GM19043 (cell line): ENCODE data around the gene ZNF761.
"Not testable (repeated sequence)": the region's sequence is repeated elsewhere in the genome, so short reads cannot be mapped to it uniquely, and the experiment has no call there.

Source experiments
- ATAC-seq: cut with Tn5 transposase; IDR thresholded peaks from one replicate; pipeline ENCODE4 v1.9.1; 2021; ENCODE audit warnings: low read depth; ENCODE audit not compliant: unreplicated experiment

ZNF761 gene

DNA sequence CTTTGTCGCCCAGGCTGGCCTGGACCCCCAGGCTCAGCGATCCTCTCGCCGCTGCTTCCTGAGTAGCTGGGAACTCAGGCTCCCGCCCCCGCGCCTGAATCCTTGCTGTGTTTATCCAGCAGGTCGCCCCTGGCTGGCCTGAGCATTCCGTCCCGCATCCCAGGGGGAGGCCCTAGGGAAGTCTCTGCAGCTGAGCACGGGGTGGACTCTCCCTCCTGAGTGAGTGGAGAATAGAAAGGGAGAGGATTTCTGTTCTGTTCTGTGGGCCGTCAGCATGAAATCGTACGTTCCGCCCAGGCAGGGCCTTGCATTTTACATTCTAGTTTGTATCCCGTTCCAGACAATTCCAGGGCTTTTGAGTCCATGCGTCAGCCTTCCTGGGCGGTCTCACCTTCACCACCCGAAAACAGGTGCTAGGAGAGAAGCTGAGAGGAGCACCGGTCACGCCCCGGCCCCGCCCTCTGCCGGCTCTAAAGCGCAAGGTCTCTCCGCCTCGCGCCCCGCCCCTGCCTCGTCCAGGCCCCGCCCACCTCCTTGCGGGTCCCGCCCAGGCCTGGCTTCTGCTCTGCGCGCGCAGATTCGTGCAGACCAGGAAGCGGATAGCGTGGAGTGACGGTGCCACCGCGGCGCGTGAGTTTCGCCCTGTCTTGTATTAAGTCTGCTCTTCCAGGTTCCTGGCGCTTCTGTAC lies at the start of gene ZNF761:
Gene ZNF761 (plus strand): TSS at position 586 of the 689 bp plus-strand sequence. CDS start 15,285 bp downstream, outside the sequence.
- peak; percentile 81 for ATAC-seq

DNA sequence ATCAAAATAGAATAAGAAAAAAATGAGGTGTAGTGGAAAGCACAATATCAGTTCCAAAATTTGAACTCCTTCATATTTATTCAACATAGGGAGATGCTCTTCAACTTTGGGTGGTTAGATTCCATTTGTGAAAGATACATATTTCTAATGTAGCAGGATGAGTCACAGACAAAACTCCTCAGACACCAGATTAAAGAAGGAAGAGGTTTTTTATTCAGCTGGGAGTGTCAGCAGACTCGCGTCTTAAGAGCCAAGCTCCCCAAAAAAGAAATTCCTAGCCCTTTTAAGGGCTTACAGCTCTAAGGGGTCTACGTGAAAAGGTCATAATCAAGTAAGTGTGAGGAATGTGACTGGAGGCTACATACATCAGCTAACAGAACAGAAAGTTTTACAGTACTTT lies 43.6 kb upstream of the ZNF761 start:
- no peak for ATAC-seq

DNA sequence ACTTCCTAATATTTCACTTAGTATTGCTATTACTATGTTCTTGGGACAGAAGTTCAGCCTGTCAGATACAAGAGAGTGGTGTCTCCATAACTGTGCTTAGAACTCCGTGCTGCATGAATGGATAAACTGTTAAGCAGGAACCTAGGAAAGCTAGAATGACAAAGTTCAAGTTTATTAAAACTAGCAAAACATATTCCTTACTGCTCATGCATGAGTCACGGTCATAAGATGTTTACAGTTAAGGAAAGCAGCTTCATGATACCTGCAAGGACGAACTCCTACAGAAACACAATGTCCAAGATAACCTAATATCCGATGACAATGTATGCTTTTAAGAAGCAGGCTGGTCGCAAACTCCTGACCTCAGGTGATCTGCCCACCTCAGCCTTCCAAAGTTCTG lies 42.9 kb upstream of the ZNF761 start:
- no peak for ATAC-seq

DNA sequence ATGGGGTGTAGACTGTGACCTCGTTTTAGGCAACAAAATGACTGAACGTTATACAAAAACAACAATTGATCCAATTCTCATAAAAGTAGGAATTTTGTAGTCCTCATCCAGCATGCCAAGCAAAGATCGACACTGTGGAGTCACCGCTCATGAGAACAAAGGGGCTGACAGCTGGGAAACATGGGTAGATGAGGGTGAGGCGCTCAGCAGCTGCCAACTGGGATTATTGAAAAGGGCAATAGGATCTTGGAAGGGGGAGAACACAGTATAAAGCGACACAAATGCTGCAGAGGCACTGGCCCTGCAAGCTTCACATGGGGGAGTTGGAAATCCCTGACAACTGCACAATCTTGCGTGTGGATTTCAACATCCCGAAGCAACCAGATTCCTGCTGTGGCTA lies 42.2 kb upstream of the ZNF761 start:
- ATAC-seq = no peak

DNA sequence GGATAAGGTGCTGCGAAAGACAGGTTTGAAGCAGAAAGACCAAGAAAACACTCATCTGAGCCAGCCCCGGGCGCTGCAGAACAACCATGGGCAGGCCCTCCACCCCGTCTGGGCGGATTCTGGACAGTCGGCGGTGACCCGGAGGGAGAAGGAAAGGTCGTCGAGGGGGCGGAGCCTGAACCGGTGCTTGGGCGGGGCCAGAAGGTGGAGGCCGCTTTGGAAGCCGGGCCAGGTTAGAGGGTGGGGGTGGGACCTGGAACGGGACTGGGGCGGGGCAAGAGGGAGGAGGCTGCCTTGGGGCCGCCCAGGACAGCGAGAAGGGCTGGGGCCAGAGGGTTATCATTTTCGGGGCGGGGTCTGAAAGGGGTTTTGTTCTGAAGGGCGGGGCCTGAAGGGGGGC lies 41.8 kb upstream of the ZNF761 start:
- no peak for ATAC-seq

DNA sequence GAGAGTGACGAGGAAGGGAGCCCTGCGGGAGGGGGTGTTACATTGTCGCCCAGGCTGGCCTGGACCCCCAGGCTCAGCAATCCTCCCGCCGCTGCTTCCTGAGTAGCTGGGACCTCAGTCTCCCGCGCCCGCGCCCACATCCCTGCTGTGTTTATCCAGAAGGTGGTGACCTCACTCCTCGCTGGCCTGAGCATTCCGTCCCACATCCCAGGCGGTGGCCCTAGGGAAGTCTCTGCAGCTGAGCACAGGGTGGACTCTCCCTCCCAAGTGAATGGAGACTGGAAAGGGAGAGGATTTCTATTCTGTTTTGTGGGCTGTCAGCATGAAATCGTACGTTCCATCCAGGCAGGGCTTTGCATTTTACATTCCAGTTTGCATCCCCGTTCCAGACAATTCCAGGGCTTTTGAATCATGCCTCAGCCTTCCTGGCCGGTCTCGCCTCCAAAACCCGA lies 37.2 kb upstream of the ZNF761 start:
- ATAC-seq = no peak

DNA sequence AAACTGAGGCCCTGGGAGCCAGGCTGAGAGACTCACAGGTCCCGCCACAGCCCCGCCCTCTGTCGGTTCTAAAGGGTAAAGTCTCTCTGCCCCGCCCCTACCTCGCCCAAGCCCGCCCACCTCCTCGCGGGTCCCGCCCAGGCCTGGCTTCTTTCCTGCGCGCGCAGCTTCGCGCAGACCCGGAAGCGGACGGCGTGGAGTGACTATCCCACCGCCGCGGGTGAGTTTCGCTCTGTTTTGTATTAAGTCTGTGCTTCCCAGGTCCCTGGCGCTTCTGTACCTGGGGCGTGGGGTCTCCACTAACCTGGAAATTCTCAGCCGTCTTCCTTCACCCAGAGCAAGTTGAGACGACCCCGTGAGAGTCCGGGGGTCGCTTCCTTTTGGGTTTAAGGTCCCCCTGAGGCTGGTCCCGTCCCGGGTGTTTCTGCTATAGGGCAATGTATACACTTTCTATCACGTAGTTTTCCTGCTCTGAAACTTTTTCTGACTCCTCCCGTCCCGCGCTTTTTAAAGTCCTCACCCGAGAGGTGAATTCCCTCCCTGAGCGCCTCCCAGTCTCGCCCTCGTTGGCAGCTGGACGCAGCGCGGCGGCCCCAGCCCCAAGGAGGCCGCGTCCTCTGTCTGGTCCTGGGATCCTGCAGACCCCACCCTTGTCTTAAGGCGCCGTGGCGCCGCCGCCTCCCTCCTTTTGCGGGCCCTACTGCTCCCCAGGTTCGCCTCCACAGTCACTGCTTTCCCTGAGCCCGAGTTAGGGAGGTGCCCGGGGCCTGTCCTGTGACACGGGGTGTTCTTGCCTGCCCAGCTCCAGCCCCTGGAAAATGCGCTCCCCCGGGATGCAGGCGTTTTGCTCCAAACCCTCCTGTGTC lies 36.6 kb upstream of the ZNF761 start, which contains the start of gene ZNF765:
Gene ZNF765 (plus strand): TSS at position 176 of the 866 bp plus-strand sequence. CDS start 2,867 bp downstream, outside the sequence.
- ATAC-seq = peak; percentile 84

DNA sequence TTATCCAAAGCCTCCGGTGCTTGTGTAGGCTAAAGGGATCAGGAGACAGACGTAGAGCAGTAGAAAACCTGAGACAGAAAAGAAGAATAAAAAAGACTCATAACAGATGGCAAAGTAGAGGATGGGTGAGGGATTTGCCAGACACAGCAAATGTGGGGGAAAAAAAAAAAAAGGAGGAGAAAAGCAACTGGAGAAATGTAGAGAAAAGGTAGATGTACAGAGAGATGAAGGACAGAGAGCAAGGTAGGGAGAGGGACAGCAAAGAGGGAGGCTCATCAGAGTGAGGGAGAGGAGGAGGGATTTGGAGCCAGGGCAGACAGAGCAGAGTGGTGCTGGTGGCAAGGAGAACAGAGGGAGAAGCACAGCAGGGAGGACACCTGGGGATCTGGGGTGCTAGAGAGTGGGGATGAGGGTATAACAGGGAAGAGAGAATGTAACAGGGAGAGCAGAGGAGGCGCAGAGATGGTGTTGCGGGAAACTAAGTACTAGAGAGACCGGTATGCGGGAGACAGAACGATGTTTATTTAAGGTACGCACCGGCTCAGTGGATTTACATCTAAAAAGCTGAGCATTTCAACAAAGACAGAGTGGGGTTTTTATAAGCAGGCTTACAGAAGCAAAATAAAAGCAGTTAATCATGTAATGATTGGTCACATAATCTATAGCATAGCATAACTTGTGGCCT lies 35.8 kb upstream of the ZNF761 start:
- ATAC-seq = not testable (repeated sequence)

DNA sequence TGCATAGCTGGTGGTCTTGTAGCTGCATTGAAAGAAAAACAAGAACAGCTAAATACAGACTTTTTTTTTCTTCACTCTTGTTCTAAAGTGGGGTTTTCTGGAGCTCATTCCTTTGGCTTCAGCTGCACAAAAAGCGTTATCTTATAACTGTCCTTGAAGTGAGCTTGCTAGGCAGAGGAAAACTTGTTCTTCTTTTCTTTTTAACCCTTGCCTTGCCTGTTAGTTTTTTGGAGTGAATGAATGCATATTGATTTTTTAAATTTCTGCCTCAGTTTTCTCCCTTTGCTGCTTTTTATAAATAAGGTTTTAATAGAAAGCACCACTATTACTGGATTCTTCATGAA lies 35.3 kb upstream of the ZNF761 start:
- ATAC-seq = no peak

DNA sequence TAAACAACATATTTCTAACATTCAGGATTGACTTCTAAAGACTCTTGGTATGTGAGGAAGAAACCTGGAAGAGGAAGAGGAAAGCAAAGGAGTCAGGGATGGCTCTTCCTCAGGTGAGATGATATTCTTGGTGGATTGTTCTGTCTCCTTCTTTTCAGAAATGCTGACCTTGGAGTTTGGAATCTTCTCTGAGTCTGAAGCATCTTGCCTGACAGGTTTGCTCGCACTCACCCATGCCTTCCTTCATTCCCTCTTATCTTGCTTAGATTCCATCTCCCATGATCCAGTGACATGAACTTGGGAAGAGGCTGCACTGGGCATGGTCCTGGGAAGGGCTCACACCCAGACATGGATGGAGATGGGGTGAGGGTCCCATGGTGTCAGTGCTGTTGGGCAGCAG lies 33.9 kb upstream of the ZNF761 start:
- ATAC-seq = not testable (repeated sequence)

DNA sequence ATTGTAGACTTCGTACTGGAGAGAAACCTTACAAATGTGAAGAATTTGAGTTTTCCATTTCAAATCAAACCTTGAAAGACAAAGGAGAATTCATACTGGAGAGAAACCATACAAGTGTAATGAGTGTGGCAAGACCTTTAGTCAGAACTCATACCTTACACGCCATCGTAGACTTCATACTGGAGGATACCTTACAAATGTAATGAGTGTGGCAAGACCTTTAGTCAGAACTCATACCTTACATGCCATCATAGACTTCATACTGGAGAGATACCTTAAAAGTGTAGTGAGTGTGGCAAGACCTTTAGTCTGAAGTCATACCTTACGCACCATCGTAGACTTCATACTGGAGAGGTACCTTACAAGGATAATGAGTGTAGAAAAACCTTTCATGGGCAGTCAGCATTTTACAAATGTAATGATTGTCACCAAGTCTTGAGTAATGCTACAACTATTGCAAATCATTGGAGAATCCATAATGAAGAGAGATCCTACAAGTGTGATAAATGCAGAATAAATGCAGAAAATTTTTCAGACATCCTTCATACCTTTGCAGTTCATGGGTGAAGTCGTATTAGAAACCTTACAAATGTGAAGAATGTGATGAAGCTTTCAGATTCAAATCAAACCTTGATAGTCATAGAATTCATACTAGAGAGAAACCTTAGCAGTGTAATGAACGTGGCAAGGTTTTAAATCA lies 22.1 kb upstream of the ZNF761 start:
- no peak for ATAC-seq

DNA sequence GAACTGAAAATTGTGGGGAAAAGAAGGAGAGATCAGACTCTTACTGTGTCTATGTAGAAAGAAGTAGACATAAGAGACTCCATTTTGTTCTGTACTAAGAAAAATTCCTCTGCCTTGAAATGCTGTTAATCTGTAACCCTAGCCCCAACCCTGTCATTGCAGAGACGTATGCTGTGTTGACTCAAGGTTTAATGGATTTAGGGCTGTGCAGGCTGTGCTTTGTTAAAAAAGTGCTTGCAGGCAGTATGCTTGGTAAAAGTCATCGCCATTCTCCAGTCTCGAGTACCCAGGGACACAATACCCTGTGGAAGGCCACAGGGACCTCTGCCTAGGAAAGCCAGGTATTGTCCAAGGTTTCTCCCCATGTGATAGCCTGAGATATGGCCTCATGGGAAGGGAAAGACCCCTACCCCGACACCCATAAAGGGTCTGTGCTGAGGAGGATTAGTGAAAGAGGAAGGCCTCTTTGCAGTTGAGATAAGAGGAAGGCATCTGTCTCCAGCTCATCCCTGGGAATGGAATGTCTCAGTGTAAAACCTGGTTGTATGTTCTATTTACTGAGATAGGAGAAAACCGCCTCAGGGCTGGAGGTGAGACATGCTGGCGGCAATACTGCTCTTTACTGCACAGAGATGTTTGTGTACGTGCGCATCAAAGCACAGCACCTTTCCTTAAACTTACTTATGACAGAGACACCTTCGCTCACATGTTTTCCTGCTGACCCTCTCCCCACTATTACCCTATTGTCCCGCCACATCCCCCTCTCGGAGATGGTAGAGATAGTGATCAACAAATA lies 11.1 kb upstream of the ZNF761 start:
- ATAC-seq = not testable (repeated sequence)

DNA sequence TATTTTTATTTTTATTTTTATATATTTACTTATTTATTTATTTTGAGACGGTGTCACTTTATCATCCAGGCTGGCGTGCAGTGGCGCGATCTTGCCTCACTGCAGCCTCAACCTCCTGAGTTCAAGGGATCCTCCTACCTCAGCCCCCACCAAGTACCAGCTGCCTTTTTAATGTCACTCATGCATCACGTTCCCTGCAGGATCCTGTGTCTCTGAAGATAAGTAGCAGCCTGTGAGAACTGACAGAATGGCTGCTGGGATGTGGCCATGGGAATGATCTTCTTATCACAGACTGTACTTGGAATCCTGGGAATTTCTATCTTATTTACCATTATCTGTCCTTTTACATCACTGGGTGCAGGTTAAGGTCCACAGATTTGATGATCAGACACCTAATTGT lies 9.2 kb upstream of the ZNF761 start:
- ATAC-seq = no peak

DNA sequence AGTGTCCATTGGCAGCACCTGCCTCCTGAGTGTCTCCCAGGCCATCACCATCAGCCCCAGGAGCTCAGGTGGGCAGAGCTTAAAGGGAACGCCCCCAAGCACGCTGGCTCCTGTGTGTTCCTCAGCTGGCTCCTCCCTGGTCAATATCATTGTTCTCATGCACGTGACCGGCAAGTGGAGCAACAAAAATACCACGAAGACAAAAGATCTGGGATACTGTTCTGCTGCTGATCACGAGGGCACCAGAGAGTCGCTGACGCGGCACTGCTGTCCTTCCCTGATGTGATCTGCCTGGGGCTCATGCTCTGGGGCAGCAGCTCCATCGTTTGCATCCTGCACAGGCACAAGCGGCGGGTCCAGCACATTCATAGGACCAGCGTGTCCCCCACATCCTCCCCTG lies 8.7 kb upstream of the ZNF761 start:
- ATAC-seq = not testable (repeated sequence)

DNA sequence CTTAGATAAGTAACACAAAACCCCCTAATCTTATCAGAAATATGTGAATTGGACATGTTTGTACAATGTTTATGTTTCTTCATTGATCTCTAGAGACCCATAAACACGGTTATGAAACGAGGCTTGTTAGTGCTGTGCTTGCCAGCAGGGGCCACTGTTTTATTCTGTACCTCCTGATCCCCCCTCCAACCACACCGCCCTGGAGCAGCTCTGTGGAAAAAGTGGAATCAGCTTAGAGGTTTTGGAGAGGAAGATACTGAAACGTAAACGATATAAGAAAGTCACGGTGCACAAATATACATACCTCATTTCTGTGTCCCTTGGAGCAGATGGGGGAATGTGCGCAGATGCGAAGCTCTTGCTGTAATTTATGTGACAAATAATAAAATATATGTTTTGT lies 8.1 kb upstream of the ZNF761 start:
- ATAC-seq = not testable (repeated sequence)

DNA sequence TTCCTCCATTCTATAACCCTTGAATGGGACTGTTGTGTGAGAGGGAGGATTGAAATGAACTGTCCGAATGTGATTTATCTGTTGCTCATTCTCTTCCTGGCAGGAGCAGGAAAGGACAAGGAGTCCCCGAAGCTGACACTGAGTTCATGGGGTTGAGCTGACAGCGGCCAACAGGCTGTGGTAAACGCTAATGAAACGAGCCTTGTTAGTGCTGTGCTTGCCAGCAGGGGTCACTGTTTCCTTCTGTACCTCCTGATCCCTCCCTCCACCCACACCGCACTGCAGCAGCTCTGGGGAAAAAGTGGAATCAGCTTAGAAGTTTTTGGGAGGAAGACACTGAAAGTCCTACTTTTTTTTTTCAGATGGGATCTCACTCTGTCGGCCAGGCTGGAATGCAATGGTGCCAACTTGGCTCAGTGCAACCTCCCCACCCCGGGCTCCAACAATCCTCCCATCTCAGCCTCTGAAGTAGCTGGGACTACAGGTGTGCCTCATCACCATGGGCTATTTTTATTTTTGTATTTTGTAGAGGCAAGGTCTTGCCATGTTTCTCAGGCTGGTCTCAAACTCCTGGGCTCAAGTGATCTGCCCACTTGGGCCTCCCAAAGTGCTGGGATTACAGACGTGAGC lies 6.7 kb upstream of the ZNF761 start:
- no peak for ATAC-seq

DNA sequence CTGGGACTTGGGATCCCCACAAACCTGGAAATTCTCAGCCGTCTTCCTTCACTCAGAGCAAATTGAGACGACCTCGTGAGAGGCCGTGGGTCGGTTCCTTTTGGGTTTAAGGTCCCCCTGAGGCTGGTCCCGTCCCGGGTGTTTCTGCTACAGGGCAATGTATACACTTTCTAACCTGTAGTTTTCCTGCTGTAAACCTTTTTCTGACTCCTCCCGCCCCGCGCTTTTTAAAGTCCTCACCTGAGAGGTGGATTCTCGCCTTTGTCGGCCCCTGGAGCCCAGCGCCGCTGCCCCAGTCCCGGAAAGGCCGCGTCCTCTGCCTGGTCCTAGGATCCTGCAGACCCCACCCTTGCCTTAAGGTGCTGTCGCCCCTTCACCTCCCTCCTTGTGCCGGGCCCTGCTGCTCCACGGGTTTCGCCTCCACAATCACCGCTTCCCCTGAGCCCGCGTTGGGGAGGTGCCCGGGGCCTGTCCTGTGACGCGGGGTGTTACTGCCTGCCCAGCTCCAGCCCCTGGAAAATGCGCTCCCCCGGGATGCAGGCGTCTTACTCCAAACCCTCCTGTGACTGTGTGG lies 391 bp downstream of the ZNF761 start:
- peak; percentile 30 for ATAC-seq

DNA sequence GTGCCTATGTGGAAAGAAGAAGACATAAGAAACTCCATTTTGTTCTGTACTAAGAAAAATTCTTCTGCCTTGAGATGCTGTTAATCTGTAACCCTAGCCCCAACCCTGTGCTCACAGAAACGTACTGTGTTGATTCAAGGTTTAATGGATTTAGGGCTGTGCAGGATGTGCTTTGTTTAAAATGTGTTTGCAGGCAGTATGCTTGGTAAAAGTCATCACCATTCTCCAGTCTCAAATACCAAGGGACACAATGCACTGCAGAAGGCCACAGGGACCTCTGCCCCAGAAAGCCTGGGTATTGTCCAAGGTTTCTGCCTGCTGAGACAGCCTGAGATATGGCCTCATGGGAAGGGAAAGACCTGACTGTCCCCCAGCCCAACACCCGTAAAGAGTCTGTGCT lies 12.0 kb downstream of the ZNF761 start:
- not testable (repeated sequence) for ATAC-seq

DNA sequence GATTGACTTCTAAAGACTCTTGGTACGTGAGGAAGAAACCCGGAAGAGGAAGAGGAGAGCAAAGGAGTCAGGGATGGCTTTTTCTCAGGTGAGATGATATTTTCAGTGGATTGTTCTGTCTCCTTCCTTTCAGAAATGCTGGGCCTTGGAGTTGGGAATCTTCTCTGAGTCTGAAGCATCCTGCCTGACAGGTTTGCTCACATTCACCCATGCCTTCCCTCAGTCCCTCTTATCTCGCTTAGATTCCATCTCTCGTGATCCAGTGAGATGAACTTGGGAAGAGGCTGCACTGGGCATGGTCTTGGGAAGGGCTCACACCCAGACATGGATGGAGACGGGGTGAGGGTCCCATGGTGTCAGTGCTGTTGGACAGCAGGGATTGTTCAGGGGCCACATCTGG lies 15.4 kb downstream of the ZNF761 start:
- ATAC-seq = not testable (repeated sequence)
